ENCODE measurements around the gene PERCC1. TPM values are rescaled to one million over a fixed set of nuclear protein-coding genes. Genes with fewer than 3 reads are reported as not detected.
A peak's percentile ranks its signal among the peaks of the same experiment; 100 is the strongest.

Gene PERCC1
- total RNA-seq: not detected
- polyA plus RNA-seq: not detected

GRCh38 chr16:1430759-1431496 lies at the start of gene PERCC1:
PERCC1 (plus strand) TSS chr16:1431078; CDS start chr16:1432594, 1,516 bp downstream.
- peak within 1 kb of the TSS in 3 of 4 donors; percentile 46 to 70 (median 48) for H3K4me3 Mint-ChIP-seq
- no peaks in the 10 kb centered on the region for H3K9me3 Mint-ChIP-seq
- H3K4me3 ChIP-seq (ENCODE audit: low read depth, low read length): no peak within 1 kb of the TSS
- H3K27ac ChIP-seq (ENCODE audit: insufficient read depth, low read length, poor library complexity, severe bottlenecking): no peak within 1 kb of the TSS
- H3K27me3 Mint-ChIP-seq: no peaks in the 10 kb centered on the region
- H3K27ac Mint-ChIP-seq: peak within 1 kb of the TSS in 2 of 3 donors; percentile 52 to 79
- H3K27me3 ChIP-seq (ENCODE audit: control insufficient read depth, insufficient read depth, low read length): no peaks in the 10 kb centered on the region
- ATAC-seq (ENCODE audit: low read depth in 2 of 2) (no peak), DNase-seq (no peak)
- H3K4me1 Mint-ChIP-seq: peaks cover 0 to 4% (median 0%) of the 10 kb centered on the region in 4 donors
- H3K36me3 ChIP-seq (ENCODE audit: control insufficient read depth, insufficient read depth, low read length): no peaks in the 10 kb centered on the region
- peaks cover 5% of the 10 kb centered on the region for H3K4me1 ChIP-seq (ENCODE audit: control insufficient read depth, insufficient read depth, low read length, poor library complexity, severe bottlenecking)
- no peaks in the 10 kb centered on the region for H3K9me3 ChIP-seq (ENCODE audit: control insufficient read depth in 2 of 2, low read length in 2 of 2)
- H3K36me3 Mint-ChIP-seq: no peaks in the 10 kb centered on the region

- no peaks in the 10 kb centered on the region for H3K27me3 Mint-ChIP-seq
- no peaks in the 10 kb centered on the region for H3K9me3 Mint-ChIP-seq
- peaks cover 20% of the 10 kb centered on the region for H3K36me3 ChIP-seq (ENCODE audit: control insufficient read depth, insufficient read depth, low read length)
These were observed 49.1 kb upstream of the PERCC1 start for GRCh38 chr16:1381612-1382406.

GRCh38 chr16:1383556-1383955 lies 47.3 kb upstream of the PERCC1 start:
- no peak overlapping the region for H3K4me3 Mint-ChIP-seq
- H3K27ac ChIP-seq (ENCODE audit: insufficient read depth, low read length, poor library complexity, severe bottlenecking): no peak overlapping the region
- peaks cover 22% of the 10 kb centered on the region for H3K36me3 ChIP-seq (ENCODE audit: control insufficient read depth, insufficient read depth, low read length)

More at GRCh38 chr16:1381612-1382406, 49.1 kb upstream of the PERCC1 start:
- Histone ChIP-seq H3K9me3 (ENCODE audit: control insufficient read depth in 2 of 2, low read length in 2 of 2) (no peaks in the 10 kb centered on the region), H3K27ac (ENCODE audit: insufficient read depth, low read length, poor library complexity, severe bottlenecking) (no peak overlapping the region), H3K4me3 (ENCODE audit: low read depth, low read length) (no peak overlapping the region), H3K27me3 (ENCODE audit: control insufficient read depth, insufficient read depth, low read length) (no peaks in the 10 kb centered on the region), H3K4me1 (ENCODE audit: control insufficient read depth, insufficient read depth, low read length, poor library complexity, severe bottlenecking) (peaks cover 18% of the 10 kb centered on the region)
- H3K27ac Mint-ChIP-seq: no peak overlapping the region
- no peak for DNase-seq
- peaks cover 4 to 21% (median 12%) of the 10 kb centered on the region in 4 donors for H3K4me1 Mint-ChIP-seq
- peaks cover 3% of the 10 kb centered on the region for H3K36me3 Mint-ChIP-seq
- ATAC-seq (ENCODE audit: low read depth in 2 of 2): no peak
- peak overlapping the region in 1 of 4 donors; percentile 22 for H3K4me3 Mint-ChIP-seq

DNA sequence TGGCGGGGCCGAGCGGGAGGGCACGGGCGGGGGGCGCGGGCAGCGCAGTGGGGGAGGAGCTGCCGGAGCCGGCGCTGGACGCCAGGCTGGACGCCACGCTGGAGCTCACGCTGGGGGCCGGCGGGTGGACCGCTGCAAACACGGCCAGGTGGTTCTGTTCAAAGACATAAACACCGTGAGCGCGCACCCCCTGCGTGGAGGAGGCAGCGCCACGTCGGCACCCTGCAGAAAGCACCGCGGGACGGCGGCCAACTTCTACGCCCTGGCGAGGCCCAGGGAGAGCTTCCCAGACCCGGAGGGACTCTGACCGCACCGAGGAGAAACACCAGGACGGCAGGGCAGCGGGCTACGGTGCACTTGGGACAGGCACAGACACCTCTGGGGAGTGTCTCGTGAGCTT lies 45.6 kb upstream of the PERCC1 start:
- peaks cover 2% of the 10 kb centered on the region for H3K4me1 ChIP-seq (ENCODE audit: control insufficient read depth, insufficient read depth, low read length, poor library complexity, severe bottlenecking)
- H3K27ac ChIP-seq (ENCODE audit: insufficient read depth, low read length, poor library complexity, severe bottlenecking): no peak overlapping the region
- H3K4me3 ChIP-seq (ENCODE audit: low read depth, low read length): no peak overlapping the region
- Mint-ChIP-seq H3K4me1 (peaks cover under 1 to 4% (median 2%) of the 10 kb centered on the region in 4 donors), H3K27me3 (no peaks in the 10 kb centered on the region), H3K27ac (no peak overlapping the region), H3K9me3 (peaks cover 0 to 1% (median 0%) of the 10 kb centered on the region in 7 donors), H3K4me3 (no peak overlapping the region), H3K36me3 (peaks cover 5% of the 10 kb centered on the region)
- H3K27me3 ChIP-seq (ENCODE audit: control insufficient read depth, insufficient read depth, low read length): no peaks in the 10 kb centered on the region
- ATAC-seq (ENCODE audit: low read depth in 2 of 2) (no peak), DNase-seq (no peak)
- peaks cover 36% of the 10 kb centered on the region for H3K36me3 ChIP-seq (ENCODE audit: control insufficient read depth, insufficient read depth, low read length)
- H3K9me3 ChIP-seq (ENCODE audit: control insufficient read depth in 2 of 2, low read length in 2 of 2): no peaks in the 10 kb centered on the region

More at GRCh38 chr16:1383556-1383955, 47.3 kb upstream of the PERCC1 start:
- Histone ChIP-seq H3K4me1 (ENCODE audit: control insufficient read depth, insufficient read depth, low read length, poor library complexity, severe bottlenecking) (peaks cover 16% of the 10 kb centered on the region), H3K27me3 (ENCODE audit: control insufficient read depth, insufficient read depth, low read length) (no peaks in the 10 kb centered on the region), H3K4me3 (ENCODE audit: low read depth, low read length) (no peak overlapping the region), H3K9me3 (ENCODE audit: control insufficient read depth in 2 of 2, low read length in 2 of 2) (no peaks in the 10 kb centered on the region)
- DNase-seq (no peak), ATAC-seq (ENCODE audit: low read depth in 2 of 2) (no peak)
- no peak overlapping the region for H3K27ac Mint-ChIP-seq
- no peaks in the 10 kb centered on the region for H3K9me3 Mint-ChIP-seq
- H3K4me1 Mint-ChIP-seq: peaks cover 4 to 13% (median 8%) of the 10 kb centered on the region in 4 donors
- H3K27me3 Mint-ChIP-seq: no peaks in the 10 kb centered on the region
- peaks cover 3% of the 10 kb centered on the region for H3K36me3 Mint-ChIP-seq

DNA sequence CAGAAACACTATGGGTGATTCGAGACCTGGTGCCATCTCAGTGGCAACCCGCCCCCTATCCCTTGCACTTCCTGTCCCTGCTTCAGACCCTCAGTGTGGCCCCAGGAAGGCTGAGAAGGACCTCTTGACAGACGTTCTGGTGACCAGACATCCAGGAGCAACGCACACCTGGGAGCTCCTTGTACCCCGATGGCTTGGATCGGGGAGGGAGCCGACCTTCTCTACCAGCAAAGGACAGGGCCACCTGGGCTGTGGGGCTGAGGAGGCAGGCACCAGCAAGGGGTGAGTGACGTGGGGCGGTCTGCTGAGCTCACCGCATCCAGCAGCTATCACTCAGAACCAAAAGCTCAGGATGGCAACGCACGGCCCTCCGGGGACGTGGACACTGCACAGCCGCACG lies 43.5 kb upstream of the PERCC1 start:
- Mint-ChIP-seq H3K4me3 (no peak overlapping the region), H3K27me3 (no peaks in the 10 kb centered on the region), H3K4me1 (peaks cover 0 to 4% (median 1%) of the 10 kb centered on the region in 4 donors), H3K27ac (no peak overlapping the region), H3K9me3 (peaks cover 0 to 1% (median 0%) of the 10 kb centered on the region in 7 donors), H3K36me3 (peaks cover 11% of the 10 kb centered on the region)
- H3K9me3 ChIP-seq (ENCODE audit: control insufficient read depth in 2 of 2, low read length in 2 of 2): no peaks in the 10 kb centered on the region
- no peak for ATAC-seq (ENCODE audit: low read depth in 2 of 2)
- H3K27me3 ChIP-seq (ENCODE audit: control insufficient read depth, insufficient read depth, low read length): no peaks in the 10 kb centered on the region
- H3K4me3 ChIP-seq (ENCODE audit: low read depth, low read length): no peak overlapping the region
- no peak overlapping the region for H3K27ac ChIP-seq (ENCODE audit: insufficient read depth, low read length, poor library complexity, severe bottlenecking)
- no peak for DNase-seq
- H3K36me3 ChIP-seq (ENCODE audit: control insufficient read depth, insufficient read depth, low read length): peaks cover 36% of the 10 kb centered on the region
- H3K4me1 ChIP-seq (ENCODE audit: control insufficient read depth, insufficient read depth, low read length, poor library complexity, severe bottlenecking): no peaks in the 10 kb centered on the region

GRCh38 chr16:1389762-1390161 lies 41.1 kb upstream of the PERCC1 start:
- Histone ChIP-seq H3K4me1 (ENCODE audit: control insufficient read depth, insufficient read depth, low read length, poor library complexity, severe bottlenecking) (no peaks in the 10 kb centered on the region), H3K9me3 (ENCODE audit: control insufficient read depth in 2 of 2, low read length in 2 of 2) (no peaks in the 10 kb centered on the region)

GRCh38 chr16:1390239-1390779 lies 40.6 kb upstream of the PERCC1 start:
- Histone ChIP-seq H3K36me3 (ENCODE audit: control insufficient read depth, insufficient read depth, low read length) (peaks cover 53% of the 10 kb centered on the region), H3K9me3 (ENCODE audit: control insufficient read depth in 2 of 2, low read length in 2 of 2) (no peaks in the 10 kb centered on the region), H3K4me1 (ENCODE audit: control insufficient read depth, insufficient read depth, low read length, poor library complexity, severe bottlenecking) (no peaks in the 10 kb centered on the region), H3K27ac (ENCODE audit: insufficient read depth, low read length, poor library complexity, severe bottlenecking) (no peak overlapping the region), H3K27me3 (ENCODE audit: control insufficient read depth, insufficient read depth, low read length) (no peaks in the 10 kb centered on the region), H3K4me3 (ENCODE audit: low read depth, low read length) (no peak overlapping the region)
- peaks cover 0 to 1% (median 0%) of the 10 kb centered on the region in 7 donors for H3K9me3 Mint-ChIP-seq
- H3K4me1 Mint-ChIP-seq: peaks cover 0 to 5% (median 0%) of the 10 kb centered on the region in 4 donors
- no peaks in the 10 kb centered on the region for H3K27me3 Mint-ChIP-seq
- DNase-seq (no peak), ATAC-seq (ENCODE audit: low read depth in 2 of 2) (no peak)
- no peak overlapping the region for H3K27ac Mint-ChIP-seq
- peaks cover 8% of the 10 kb centered on the region for H3K36me3 Mint-ChIP-seq
- no peak overlapping the region for H3K4me3 Mint-ChIP-seq

More at GRCh38 chr16:1389762-1390161, 41.1 kb upstream of the PERCC1 start:
- Mint-ChIP-seq H3K4me3 (no peak overlapping the region), H3K9me3 (peaks cover 0 to 1% (median 0%) of the 10 kb centered on the region in 7 donors), H3K27me3 (no peaks in the 10 kb centered on the region), H3K4me1 (peaks cover 0 to 5% (median 1%) of the 10 kb centered on the region in 4 donors), H3K27ac (peak overlapping the region in 1 of 3 donors; percentile 56), H3K36me3 (peaks cover 11% of the 10 kb centered on the region)
- DNase-seq: no peak
- peaks cover 52% of the 10 kb centered on the region for H3K36me3 ChIP-seq (ENCODE audit: control insufficient read depth, insufficient read depth, low read length)
- ATAC-seq (ENCODE audit: low read depth in 2 of 2): no peak
- H3K27me3 ChIP-seq (ENCODE audit: control insufficient read depth, insufficient read depth, low read length): no peaks in the 10 kb centered on the region
- no peak overlapping the region for H3K4me3 ChIP-seq (ENCODE audit: low read depth, low read length)
- no peak overlapping the region for H3K27ac ChIP-seq (ENCODE audit: insufficient read depth, low read length, poor library complexity, severe bottlenecking)
